ENCODE measurements around the gene MED13L.

GRCh38 chr12:115999582-115999981 is 277.9 kb downstream of the MED13L start:
- TF ChIP-seq AR (CRISPR knock-in tag; IDR thresholded peaks at IDR 0.05) (no peak), MAX (CRISPR knock-in tag; IDR thresholded peaks at IDR 0.05) (no peak), USF2 (CRISPR knock-in tag; IDR thresholded peaks at IDR 0.05) (no peak), NR3C1 (CRISPR knock-in tag; conservative IDR thresholded peaks at IDR 0.05; ENCODE audit: low read depth) (no peak), CTCF (IDR thresholded peaks at IDR 0.05) (no peak), AFF4 (CRISPR knock-in tag; IDR thresholded peaks at IDR 0.05; ENCODE audit: borderline replicate concordance) (no peak), ZNF512 (CRISPR knock-in tag; IDR thresholded peaks at IDR 0.05; ENCODE audit: borderline replicate concordance) (no peak), PRDM15 (CRISPR knock-in tag; IDR thresholded peaks at IDR 0.05) (no peak), ZSCAN18 (CRISPR knock-in tag; IDR thresholded peaks at IDR 0.05) (no peak), ZBTB21 (CRISPR knock-in tag; IDR thresholded peaks at IDR 0.05; ENCODE audit: borderline replicate concordance) (no peak), ETV6 (CRISPR knock-in tag; IDR thresholded peaks at IDR 0.05) (no peak), FOXP4 (CRISPR knock-in tag; IDR thresholded peaks at IDR 0.05) (no peak), IRF2 (CRISPR knock-in tag; IDR thresholded peaks at IDR 0.05; ENCODE audit: borderline replicate concordance, low read depth) (no peak)

Measured in WTC11 (cell line).